Measurements from ENCODE around the gene UIMC1.

DNA sequence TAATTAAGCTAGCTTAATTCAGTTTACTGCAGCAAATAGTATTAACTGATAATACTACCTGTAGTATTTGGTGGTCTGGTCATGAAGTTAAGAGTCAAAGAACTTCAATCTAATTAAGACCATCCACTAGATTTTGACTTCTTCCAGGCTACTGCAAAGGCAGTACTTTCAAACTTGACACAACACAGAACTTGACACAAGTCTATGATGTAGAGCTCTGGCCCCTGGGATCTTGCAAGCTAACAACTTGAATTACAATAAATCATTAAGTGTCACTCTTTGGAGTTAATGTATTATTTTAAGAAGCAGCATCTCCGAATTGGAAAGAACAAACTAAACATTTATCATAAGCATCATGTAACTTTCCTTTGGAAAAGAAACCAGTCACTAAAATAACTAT lies 40.9 kb downstream of the UIMC1 start:
- TF ChIP-seq, protein P1, sequence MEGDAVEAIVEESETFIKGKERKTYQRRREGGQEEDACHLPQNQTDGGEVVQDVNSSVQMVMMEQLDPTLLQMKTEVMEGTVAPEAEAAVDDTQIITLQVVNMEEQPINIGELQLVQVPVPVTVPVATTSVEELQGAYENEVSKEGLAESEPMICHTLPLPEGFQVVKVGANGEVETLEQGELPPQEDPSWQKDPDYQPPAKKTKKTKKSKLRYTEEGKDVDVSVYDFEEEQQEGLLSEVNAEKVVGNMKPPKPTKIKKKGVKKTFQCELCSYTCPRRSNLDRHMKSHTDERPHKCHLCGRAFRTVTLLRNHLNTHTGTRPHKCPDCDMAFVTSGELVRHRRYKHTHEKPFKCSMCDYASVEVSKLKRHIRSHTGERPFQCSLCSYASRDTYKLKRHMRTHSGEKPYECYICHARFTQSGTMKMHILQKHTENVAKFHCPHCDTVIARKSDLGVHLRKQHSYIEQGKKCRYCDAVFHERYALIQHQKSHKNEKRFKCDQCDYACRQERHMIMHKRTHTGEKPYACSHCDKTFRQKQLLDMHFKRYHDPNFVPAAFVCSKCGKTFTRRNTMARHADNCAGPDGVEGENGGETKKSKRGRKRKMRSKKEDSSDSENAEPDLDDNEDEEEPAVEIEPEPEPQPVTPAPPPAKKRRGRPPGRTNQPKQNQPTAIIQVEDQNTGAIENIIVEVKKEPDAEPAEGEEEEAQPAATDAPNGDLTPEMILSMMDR (conservative IDR thresholded peaks at IDR 0.05; ENCODE audit: low read length), result no peak
- no peak for TF ChIP-seq EZH2phosphoT487 (IDR thresholded peaks at IDR 0.05; ENCODE audit: borderline replicate concordance, low read depth, low read length)
